Mononuclear cell (primary cell): Measurements from ENCODE around the gene CRACR2A. TPM values are rescaled to one million over a fixed set of nuclear protein-coding genes. Genes with fewer than 3 reads are reported as not detected.

Experiments used
- H3K27me3 ChIP-seq: 2 replicates; pipeline ENCODE4 v1.6.0; 2011; ENCODE audit warnings: low read length, control low read depth; ENCODE audit not compliant: insufficient read depth
- H3K4me1 ChIP-seq: 2 replicates; pipeline ENCODE4 v1.5.1; 2011; ENCODE audit warnings: mild to moderate bottlenecking, low read length, control low read depth; ENCODE audit not compliant: insufficient read depth
- H3K4me3 ChIP-seq: 2 replicates; pipeline ENCODE4 v1.5.1; 2011; ENCODE audit warnings: mild to moderate bottlenecking, low read length, moderate library complexity
- H3K9me3 ChIP-seq: 2 replicates; pipeline ENCODE4 v1.5.1; 2011; ENCODE audit warnings: low read depth, mild to moderate bottlenecking, control low read depth, low read length
- total RNA-seq: library from RNA; depleted of rRNA; stranded (reverse); fragments of >200 nt; gene quantifications from one replicate; pipeline ENCODE4 v1.2.3, GENCODE V29; 2012

Gene CRACR2A
- total RNA-seq, 1 donor, result 18.4 TPM

DNA sequence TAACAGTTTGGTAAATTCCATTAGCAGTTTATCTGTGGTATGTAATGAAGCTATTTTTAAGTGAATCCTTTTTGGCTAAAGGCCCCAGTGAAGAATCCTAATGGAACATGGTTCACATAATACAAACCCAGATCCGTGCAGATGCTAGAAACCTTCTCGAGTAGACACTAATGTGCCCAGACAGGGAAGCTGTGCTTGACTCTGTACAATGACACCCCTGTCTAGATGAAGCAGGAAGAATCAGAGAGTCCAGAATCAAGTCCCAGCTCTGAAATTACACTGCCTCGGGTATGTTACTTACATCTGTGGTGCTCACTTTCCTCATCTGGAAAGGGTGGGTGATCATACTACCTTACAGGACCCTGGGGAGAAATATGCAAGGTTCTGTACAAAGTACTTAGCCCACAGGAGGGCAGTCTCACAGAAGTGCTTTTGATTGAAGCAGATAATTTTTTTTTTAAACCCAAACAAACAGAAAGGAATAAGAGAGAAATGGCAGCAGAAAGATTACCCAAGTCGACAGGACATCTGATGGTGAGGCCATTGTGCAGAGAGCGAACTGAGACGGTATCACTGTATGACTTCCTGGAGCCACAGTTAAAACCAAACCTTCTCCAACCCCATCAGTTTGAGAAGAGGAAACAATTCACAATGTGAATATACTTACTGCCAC is 8.5 kb downstream of the CRACR2A start:
- Histone ChIP-seq H3K4me3 (no peak overlapping the region), H3K4me1 (peaks cover 36% of the 10 kb centered on the region), H3K9me3 (no peaks in the 10 kb centered on the region), H3K27me3 (no peaks in the 10 kb centered on the region)

DNA sequence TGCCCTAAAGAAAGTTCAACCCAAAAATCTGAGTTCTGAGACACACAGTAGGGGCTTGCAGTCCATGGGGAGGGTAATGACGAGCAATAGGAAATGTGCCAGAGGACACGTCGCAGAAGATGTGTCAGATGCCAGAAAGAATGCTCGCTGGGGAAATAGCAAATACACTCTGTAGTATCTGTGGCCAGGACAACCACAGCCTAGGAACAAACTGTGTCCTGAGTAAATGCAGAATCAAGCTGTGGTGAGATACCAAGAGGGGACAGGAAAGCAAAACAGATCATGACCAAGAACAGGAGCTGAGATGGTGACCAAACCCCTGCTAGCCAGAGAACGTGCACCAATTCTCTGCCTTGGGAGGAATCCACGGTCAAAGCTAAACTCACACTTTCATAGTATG is 9.1 kb downstream of the CRACR2A start:
- Histone ChIP-seq H3K4me1 (peaks cover 33% of the 10 kb centered on the region), H3K27me3 (no peaks in the 10 kb centered on the region), H3K4me3 (no peak overlapping the region), H3K9me3 (no peaks in the 10 kb centered on the region)

- Histone ChIP-seq H3K4me1 (peaks cover 20% of the 10 kb centered on the region), H3K27me3 (no peaks in the 10 kb centered on the region), H3K9me3 (no peaks in the 10 kb centered on the region), H3K4me3 (no peak overlapping the region)
These were observed 10.8 kb downstream of the CRACR2A start for GRCh38 chr12:3741882-3742672.

DNA sequence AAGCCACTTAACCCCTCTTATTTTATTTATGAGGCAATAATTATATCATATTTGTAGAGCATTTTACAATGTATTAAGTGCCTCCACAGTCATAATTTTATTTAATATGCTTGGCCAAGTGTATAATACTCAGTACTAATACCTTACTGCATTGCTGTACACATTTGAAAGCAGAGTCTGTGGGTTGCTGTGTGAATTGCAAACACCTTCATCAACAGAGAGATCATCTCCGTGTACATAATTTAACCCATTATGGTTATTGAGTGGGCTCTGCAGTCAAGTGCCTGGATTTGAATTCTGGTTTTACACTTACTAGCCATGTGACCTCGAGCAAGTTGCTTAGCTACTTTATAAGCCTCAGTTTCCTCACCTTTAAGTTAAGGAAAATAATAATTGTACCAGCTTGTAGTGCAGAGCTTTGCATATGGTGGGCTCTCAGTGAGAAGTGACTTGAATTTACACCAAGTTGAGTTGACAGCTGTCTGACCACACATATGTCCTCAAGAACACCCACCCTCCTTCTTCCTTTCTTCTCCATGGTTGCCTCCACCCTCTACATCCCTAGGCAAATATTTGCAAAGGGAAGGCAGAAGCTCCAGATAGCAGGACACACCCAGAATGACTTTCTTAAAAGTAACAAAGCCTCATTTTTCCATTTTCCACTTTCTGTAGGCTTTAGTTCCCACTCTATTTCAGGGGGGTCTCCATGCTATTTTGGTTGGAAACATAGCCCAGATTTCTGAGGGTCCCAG is 12.3 kb downstream of the CRACR2A start:
- H3K27me3 ChIP-seq, result no peaks in the 10 kb centered on the region
- H3K4me3 ChIP-seq, result no peak overlapping the region
- H3K4me1 ChIP-seq, result peaks cover 19% of the 10 kb centered on the region
- no peaks in the 10 kb centered on the region for H3K9me3 ChIP-seq

DNA sequence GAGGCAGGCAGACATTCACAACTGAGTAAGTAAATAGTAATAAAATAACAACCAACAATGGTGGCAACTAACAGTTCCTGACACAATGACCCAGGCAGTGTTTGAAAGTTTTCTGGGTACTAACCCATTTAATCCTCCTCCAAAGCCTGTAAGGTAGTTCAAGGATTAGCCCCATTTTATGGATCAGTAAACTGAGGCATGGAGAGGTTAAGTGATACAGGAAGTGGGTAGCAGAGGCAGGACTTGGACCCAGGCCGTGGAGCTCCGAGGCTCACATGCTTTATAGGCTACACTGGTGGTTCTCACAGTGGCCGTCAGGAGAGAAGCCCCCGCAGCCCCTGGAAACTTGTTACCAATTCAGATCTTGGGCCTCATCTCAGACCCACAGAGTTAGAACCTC is 17.5 kb downstream of the CRACR2A start:
- peaks cover 15% of the 10 kb centered on the region for H3K4me1 ChIP-seq
- no peaks in the 10 kb centered on the region for H3K9me3 ChIP-seq
- H3K4me3 ChIP-seq, result no peak overlapping the region
- H3K27me3 ChIP-seq, result no peaks in the 10 kb centered on the region

GRCh38 chr12:3732901-3733300 is 20.0 kb downstream of the CRACR2A start:
- Histone ChIP-seq H3K4me1 (peaks cover 39% of the 10 kb centered on the region), H3K4me3 (no peak overlapping the region), H3K27me3 (no peaks in the 10 kb centered on the region), H3K9me3 (no peaks in the 10 kb centered on the region)

GRCh38 chr12:3730111-3730510 is 22.8 kb downstream of the CRACR2A start:
- H3K4me3 ChIP-seq, result no peak overlapping the region
- no peaks in the 10 kb centered on the region for H3K27me3 ChIP-seq
- peaks cover 55% of the 10 kb centered on the region for H3K4me1 ChIP-seq
- no peaks in the 10 kb centered on the region for H3K9me3 ChIP-seq

DNA sequence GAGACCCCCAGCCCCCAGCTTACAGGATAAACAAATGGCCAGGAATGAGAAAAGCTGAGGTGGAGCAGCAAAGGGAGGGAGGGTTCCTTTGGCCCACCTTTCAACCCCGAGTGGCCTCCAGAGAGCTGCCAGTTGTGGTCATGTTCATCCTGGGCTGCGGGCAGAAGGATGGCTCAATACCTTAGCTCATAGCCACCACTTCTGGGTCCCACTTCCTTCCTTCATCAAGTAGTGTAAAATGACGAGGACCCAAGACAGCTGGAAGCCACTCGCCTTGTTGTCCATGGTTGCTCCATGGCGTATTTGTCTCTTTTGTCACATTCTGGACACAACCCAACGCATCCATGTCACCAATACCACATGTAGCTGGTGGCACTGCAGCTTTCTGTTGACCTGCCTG is 24.2 kb downstream of the CRACR2A start:
- no peak overlapping the region for H3K4me3 ChIP-seq
- peaks cover 55% of the 10 kb centered on the region for H3K4me1 ChIP-seq

DNA sequence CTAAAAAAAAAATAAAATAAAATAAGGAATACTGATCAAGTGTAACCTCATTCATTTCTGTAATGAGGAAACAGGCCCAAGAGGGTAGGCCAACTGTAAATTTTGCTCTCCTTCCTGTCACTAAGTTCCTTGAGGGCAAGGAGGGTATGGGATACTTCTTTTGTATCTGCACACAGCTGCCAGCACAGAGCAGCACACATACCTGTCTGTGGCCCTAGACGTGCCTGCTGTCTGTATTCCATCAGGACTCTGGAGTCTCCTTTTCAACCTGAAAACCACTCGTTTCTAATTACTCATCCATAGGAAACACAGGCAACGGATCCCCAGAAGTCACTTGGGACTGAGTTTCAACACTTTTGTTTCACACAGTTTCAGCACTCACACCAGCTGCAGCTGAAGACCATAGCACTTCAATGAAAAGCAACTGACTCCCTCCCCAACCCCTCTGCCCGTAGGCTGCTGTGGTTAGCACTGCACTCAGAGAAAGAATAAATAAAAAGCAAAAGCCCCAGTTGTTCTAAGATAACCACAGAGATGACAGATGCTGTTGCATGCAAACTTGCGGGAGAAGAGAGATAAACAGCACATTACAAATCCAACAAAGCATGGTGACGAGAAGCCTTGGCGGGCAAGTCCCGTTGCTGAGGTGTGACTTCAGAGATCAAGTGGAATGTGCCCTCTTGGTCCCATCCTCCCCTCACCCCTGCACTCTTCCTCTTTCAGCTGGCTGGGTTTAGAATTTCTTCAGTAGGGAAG is 24.9 kb downstream of the CRACR2A start:
- Histone ChIP-seq H3K4me1 (peaks cover 50% of the 10 kb centered on the region), H3K27me3 (no peaks in the 10 kb centered on the region), H3K9me3 (no peaks in the 10 kb centered on the region), H3K4me3 (no peak overlapping the region)

More for the DNA sequence above, 24.2 kb downstream of the CRACR2A start:
- Histone ChIP-seq H3K9me3 (no peaks in the 10 kb centered on the region), H3K27me3 (no peaks in the 10 kb centered on the region)

GRCh38 chr12:3727354-3727753 is 25.6 kb downstream of the CRACR2A start:
- no peaks in the 10 kb centered on the region for H3K9me3 ChIP-seq
- no peak overlapping the region for H3K4me3 ChIP-seq
- H3K4me1 ChIP-seq, result peaks cover 47% of the 10 kb centered on the region

GRCh38 chr12:3726456-3726855 is 26.5 kb downstream of the CRACR2A start:
- peaks cover 47% of the 10 kb centered on the region for H3K4me1 ChIP-seq
- H3K27me3 ChIP-seq, result no peaks in the 10 kb centered on the region
- H3K9me3 ChIP-seq, result no peaks in the 10 kb centered on the region
- no peak overlapping the region for H3K4me3 ChIP-seq

More at GRCh38 chr12:3727354-3727753, 25.6 kb downstream of the CRACR2A start:
- H3K27me3 ChIP-seq, result no peaks in the 10 kb centered on the region

- H3K4me1 ChIP-seq, result peaks cover 40% of the 10 kb centered on the region
- H3K27me3 ChIP-seq, result no peaks in the 10 kb centered on the region
- H3K4me3 ChIP-seq, result no peak overlapping the region
- no peaks in the 10 kb centered on the region for H3K9me3 ChIP-seq
These were observed 27.4 kb downstream of the CRACR2A start for GRCh38 chr12:3725388-3726115.

DNA sequence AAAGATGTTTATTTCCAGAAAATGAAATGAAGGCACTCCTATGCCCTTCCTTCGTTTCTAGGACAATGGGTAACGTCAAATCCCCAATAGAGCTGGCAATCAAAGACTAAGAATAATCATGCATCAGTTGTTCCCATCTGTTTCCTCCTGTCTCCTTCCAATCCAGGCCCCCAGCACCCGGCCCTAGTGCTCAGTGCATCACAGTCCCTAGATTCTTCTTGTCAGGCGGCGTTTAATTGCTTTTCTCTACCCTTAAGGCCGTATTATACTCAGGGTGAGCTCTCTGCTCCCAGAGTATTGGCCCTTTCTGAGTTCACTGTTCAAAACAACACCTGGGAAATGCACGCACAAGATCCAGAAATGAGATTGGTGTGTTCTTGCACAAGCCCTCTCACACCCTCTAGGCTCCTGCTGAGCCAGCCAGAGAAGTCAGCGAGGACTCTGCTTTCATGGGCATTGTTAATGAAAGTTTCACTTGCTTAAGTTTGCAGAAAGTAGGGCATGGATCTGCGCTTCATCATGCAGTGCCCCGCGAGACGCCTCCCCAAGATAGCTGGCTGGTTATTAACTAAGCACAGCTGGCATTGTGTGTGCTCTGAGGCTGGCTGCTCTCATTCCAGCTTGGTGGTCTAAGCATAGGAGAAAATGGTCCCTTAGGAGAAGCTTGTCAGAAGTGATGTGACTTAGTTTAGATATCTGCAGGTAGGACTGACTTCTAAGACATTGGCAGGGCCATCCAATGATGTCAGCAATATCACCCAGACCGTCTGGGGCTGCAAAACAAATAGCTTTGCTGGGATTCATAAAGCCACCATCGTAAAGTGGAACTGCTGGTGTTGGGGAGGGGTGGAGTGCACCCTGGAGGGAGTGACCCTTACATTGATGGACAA is 28.7 kb downstream of the CRACR2A start:
- no peaks in the 10 kb centered on the region for H3K27me3 ChIP-seq
- peaks cover 33% of the 10 kb centered on the region for H3K4me1 ChIP-seq
- H3K9me3 ChIP-seq, result no peaks in the 10 kb centered on the region
- H3K4me3 ChIP-seq, result no peak overlapping the region
